ENCODE measurements around the gene DUSP8. TPM values are rescaled to one million over a fixed set of nuclear protein-coding genes. Genes with fewer than 3 reads are reported as not detected.

The DUSP8 gene
- total and polyA plus RNA-seq, 2 of the 8 experiments (the other 6 are each of a cell fraction or from before 2014, with no cell fraction given): 2.8 to 3.6 TPM

GRCh38 chr11:1504581-1505290 lies 67.3 kb downstream of the DUSP8 start:
- Histone ChIP-seq H3K23me2 (ENCODE audit: low read depth, low read length) (no peaks in the 10 kb centered on the region), H4K8ac (ENCODE audit: extremely low read depth, insufficient read depth, low read length) (no peak overlapping the region), H3K79me1 (ENCODE audit: low read depth, low read length) (peaks cover 24% of the 10 kb centered on the region), H2BK20ac (ENCODE audit: low read length) (no peak overlapping the region), H2AK5ac (ENCODE audit: low read depth, low read length) (no peak overlapping the region), H3K27me3 (replicated peaks in 1 of 4; ENCODE audit: control insufficient read depth in 3 of 4, extremely low read depth in 1 of 4, insufficient read depth in 3 of 4, low read length in 3 of 4) (no peaks in the 10 kb centered on the region), H2BK12ac (ENCODE audit: low read depth, low read length) (no peak overlapping the region), H3K14ac (ENCODE audit: insufficient read length) (no peak overlapping the region), H3K4me3 (ENCODE audit: extremely low read depth in 1 of 4, insufficient read depth in 2 of 4, low read depth in 3 of 4, low read length in 4 of 4) (no peak overlapping the region), H3K18ac (ENCODE audit: extremely low read depth, low read length) (no peak overlapping the region), H2BK120ac (replicated peaks; ENCODE audit: low read depth, low read length) (no peak overlapping the region), H2BK5ac (ENCODE audit: low read depth, low read length) (no peak overlapping the region), H2BK15ac (ENCODE audit: low read length) (no peak overlapping the region), H3K9me3 (ENCODE audit: insufficient read depth in 2 of 2, low read depth in 1 of 2, low read length in 1 of 2) (peaks cover 0 to under 1% of the 10 kb centered on the region in 2 experiments; a peak in 1 of 4 replicates), H4K20me1 (replicated peaks in 1 of 2; ENCODE audit: control insufficient read depth in 1 of 2, insufficient read depth in 2 of 2, low read length in 2 of 2) (peaks cover 5 to 12% of the 10 kb centered on the region in 2 experiments), H3K4me2 (ENCODE audit: insufficient read depth in 1 of 2, low read depth in 2 of 2, low read length in 2 of 2) (no peak overlapping the region), H2AFZ (ENCODE audit: low read length) (no peak overlapping the region), H3K27ac (ENCODE audit: low read depth, low read length) (no peak overlapping the region), H3K79me2 (ENCODE audit: control insufficient read depth in 1 of 2, insufficient read depth in 2 of 2, low read length in 2 of 2) (peaks cover 0 to 34% of the 10 kb centered on the region in 2 experiments; a peak in 1 of 4 replicates), H3K56ac (replicated peaks; ENCODE audit: insufficient read length, low read depth, low read length) (no peak overlapping the region), H3K4ac (replicated peaks; ENCODE audit: insufficient read length, low read depth, low read length) (no peak overlapping the region), H3K9ac (replicated peaks in 1 of 4; ENCODE audit: extremely low read depth in 1 of 4, low read depth in 3 of 4, low read length in 3 of 4) (no peak overlapping the region), H3K23ac (ENCODE audit: insufficient read length) (no peak overlapping the region), H4K5ac (ENCODE audit: insufficient read length, low read depth, low read length) (no peak overlapping the region), H3K36me3 (ENCODE audit: control insufficient read depth in 2 of 4, insufficient read depth in 4 of 4, low read length in 3 of 4) (no peaks in the 10 kb centered on the region), H4K91ac (replicated peaks; ENCODE audit: insufficient read length, low read length) (no peak overlapping the region), H3K4me1 (replicated peaks in 1 of 4; ENCODE audit: control insufficient read depth in 3 of 4, insufficient read depth in 4 of 4, low read length in 3 of 4) (peaks cover 0 to 18% (median 9%) of the 10 kb centered on the region in 4 experiments; a peak in 3 of 7 replicates)
- FAIRE-seq: no peak
- DNase-seq (ENCODE audit: low read depth in 1 of 2, low spot score in 2 of 2): no peak
- WGBS, 2 experiments (ENCODE audit: extremely low coverage in 1 of 2, insufficient coverage in 1 of 2, insufficient read length in 1 of 2, insufficient replicate concordance in 2 of 2, low coverage in 1 of 2, low lambda C conversion rate in 2 of 2, missing lambda C conversion rate in 1 of 2): 91% methylated on average over 27 of the region's 28 CpGs; no CpG with 5 or more reads in 1 of the 2 experiments
- CTCF ChIA-PET (ENCODE audit: partially characterized antibody): interaction anchor here (0.6 to 2.8 kb wide), 20 partner anchors 10 to 543 kb away, joined by 3 to 13 read pairs (median 4); no protein-coding TSS in a partner anchor
- TF ChIP-seq, protein P1, sequence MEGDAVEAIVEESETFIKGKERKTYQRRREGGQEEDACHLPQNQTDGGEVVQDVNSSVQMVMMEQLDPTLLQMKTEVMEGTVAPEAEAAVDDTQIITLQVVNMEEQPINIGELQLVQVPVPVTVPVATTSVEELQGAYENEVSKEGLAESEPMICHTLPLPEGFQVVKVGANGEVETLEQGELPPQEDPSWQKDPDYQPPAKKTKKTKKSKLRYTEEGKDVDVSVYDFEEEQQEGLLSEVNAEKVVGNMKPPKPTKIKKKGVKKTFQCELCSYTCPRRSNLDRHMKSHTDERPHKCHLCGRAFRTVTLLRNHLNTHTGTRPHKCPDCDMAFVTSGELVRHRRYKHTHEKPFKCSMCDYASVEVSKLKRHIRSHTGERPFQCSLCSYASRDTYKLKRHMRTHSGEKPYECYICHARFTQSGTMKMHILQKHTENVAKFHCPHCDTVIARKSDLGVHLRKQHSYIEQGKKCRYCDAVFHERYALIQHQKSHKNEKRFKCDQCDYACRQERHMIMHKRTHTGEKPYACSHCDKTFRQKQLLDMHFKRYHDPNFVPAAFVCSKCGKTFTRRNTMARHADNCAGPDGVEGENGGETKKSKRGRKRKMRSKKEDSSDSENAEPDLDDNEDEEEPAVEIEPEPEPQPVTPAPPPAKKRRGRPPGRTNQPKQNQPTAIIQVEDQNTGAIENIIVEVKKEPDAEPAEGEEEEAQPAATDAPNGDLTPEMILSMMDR (IDR thresholded peaks at IDR 0.05; ENCODE audit: control extremely low read depth in 1 of 3, insufficient read depth in 1 of 3, low read depth in 1 of 3, low read length in 3 of 3): no peak
- no peak for TF ChIP-seq ATF3 (IDR thresholded peaks at IDR 0.05; ENCODE audit: insufficient read depth, low read depth, low read length)
- POLR2A ChIA-PET (ENCODE audit: partially characterized antibody): interaction anchor here (0.9 kb wide), 1 partner anchor 11 kb away, joined by 3 read pairs; no protein-coding TSS in a partner anchor
